SIG-M5 treated with dmso at 0.1 percent for 504 hours (cell line): ENCODE data around the gene WDR90.

Experiments used
- DNase-seq: peaks from one replicate; lab custom pipeline; 2025; ENCODE audit not compliant: unreplicated experiment; lab: John Stamatoyannopoulos, UW

WDR90 gene

GRCh38 chr16:625977-626765, 23.0 kb upstream of the WDR90 start:
- DNase-seq = no peak

DNA sequence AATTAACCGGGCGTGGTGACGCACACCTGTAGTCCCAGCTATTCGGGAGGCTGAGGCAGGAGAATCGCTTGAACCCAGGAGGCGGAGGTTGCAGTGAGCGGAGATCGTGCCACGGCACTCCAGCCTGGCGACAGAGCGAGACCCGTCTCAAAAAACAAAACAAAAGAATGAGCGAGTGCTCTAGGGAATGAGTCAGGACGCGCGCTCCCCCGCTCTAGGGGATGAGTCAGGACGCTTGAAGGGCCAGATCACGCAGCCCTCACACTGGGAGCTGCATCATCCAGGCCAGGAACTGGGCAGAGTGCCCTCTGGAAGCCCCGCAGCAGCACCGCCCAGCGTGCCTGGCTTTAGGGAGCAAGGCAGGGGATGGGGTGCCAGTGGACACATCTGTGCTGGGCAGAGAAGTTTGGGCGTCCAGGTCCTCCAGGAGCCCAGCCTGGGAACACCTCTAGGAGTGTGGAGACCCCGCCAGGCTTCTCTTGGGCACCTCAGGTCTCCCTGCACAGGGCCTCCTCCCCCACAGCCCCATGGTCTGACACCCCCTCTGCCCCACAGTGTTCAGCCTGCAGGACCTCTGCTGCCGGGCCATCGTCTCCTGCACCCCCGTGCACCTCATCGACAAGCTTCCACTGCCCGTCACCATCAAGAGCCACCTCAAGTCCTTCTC, 22.2 kb upstream of the WDR90 start:
- no peak for DNase-seq

GRCh38 chr16:627454-628239, 21.5 kb upstream of the WDR90 start:
- no peak for DNase-seq

DNA sequence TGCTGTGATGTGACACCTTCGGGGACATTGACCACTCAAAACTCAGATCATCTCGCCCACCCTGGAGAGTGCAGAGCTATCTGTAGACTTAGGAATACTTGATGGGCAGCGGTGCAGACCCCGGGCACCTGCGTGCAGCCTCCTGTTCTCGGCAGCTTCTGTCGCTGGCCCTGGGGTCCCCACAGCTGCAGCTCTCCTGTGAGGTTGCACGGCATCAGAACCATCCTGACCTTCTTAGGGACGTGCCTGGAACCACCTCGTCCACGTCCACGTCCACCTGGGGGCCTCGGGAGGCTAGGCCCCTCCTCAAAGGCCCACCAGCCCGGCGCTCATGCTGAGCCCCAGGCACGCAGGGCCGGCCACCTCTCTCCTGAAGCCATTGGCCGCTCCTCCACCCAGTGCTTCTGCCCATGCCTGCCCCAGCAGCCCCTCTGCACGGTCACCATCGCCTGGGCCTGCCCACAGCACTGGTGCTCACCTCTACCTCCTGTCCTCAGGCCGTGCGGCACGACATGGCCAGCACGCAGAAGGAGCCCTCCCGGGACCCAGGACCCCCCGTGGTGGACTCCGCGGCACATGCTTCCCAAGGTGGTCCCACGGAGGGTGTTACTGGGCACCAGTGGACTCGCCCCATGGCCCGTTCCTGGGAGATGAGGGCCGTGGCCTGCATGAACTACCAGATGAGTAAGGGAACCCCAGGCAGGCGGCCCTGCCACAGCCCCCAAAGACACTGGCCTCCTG, 20.7 kb upstream of the WDR90 start:
- no peak for DNase-seq

DNA sequence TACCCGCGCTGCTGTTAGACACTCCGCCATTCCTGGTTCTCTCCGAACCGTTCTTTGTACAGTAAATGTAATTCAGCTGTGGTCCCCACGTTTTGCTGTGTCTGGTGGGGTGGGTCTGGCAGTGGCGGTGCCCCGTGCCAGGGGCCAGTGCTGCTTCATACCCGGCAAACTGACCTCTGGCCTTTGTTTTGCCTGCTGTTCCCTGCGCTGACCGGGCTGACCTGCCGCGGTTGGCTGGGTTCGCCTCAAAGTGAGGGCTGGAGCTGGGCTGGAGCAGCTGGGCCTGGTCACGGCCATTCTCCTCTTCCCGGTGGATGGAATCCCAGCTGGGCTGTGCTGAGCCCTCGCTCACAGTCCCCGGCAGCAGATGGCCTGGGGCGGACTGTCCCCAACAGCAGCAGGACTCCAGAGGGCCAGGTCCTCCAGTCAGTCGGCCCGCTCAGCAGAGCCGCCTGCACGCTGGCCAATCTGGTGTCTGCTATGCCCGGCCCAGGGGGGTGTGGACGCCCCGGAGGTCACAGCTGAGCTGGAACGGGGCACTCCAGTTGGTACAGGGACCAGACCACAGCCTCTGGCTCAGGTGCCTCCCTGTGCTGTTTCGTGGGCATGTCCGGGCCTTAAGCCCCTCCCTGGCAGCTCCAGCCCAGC, 19.9 kb upstream of the WDR90 start:
- DNase-seq = no peak

DNA sequence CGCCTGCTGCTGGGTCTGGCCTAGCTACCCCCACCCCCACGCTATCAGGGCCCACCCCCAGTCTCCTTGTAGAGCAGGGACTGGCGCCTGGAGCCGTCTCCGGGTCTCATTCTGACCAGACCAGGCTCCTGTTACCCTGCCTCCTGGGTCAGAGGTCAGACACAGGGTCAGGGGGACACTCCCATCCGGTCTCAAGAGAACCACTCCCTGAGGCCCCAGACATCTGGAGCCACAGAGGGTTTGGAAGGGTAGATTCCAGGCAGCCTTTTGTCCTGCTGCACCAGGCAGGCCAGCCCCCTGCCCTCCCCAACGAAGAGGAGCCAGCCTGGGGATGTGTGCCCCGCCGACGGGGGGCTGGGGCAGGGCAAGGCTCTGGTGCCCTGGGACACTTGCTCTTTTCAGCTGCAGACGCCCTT, 19.3 kb upstream of the WDR90 start:
- DNase-seq = no peak

DNA sequence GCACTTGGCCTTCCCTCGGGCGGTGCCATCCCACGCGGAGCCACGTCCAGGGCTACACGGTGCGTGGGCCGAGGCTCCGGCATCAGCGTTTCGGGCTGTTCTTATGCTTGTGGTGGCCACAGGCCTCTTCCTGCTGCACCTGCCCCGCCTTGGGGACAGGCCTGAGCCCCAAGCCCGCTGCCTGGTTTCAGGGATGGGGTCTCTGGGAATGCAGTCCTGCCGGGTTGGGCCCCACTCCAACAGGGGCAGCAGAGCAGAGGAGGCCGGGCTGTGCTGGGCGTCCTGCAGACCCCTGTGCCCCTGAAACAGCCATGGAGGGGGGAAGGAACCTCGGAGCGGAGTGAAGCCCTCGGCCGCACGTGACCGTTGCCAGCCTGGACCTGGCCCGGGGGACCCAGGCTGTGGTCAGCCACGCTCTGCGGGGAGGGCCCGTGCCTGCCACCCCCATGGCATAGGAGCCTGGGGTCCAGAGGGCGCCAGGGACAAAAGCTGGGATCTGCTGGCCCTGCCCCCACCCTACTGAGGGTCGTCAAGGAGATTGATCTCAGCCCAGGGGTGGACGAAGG, 18.8 kb upstream of the WDR90 start:
- no peak for DNase-seq

- no peak for DNase-seq
Measured at GRCh38 chr16:630815-631405, 18.3 kb upstream of the WDR90 start, which contains the start of gene WFIKKN1. Gene WFIKKN1, plus strand, starts transcription at chr16:630985. Its CDS starts 269 bp downstream, at chr16:631254.

- DNase-seq = no peak
Measured at GRCh38 chr16:631808-632358, 17.3 kb upstream of the WDR90 start.

- no peak for DNase-seq
Measured at GRCh38 chr16:632486-633335, 16.5 kb upstream of the WDR90 start.

GRCh38 chr16:633336-634050, 15.7 kb upstream of the WDR90 start:
- no peak for DNase-seq

- no peak for DNase-seq
Measured at GRCh38 chr16:634051-634670, 15.0 kb upstream of the WDR90 start.

DNA sequence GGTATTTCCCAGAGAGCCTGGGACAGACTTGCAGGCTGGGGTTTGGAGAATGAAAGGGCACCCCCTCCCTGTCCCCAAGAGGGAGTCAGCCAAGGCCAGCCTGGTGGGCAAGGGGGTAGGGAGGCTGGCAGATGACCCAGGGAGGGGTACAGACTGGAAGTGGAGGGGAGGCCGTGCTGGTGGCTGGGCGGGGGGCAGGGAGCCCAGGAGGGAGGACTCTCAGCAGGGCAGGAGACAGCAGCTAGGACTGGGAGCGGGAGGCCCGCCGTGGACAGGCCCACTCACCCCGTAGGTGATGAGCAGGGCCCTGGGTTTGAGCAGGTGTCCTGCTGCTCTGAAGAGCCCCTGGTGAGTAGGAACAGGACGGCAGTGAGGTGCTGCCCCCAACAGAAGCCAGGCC, 14.2 kb upstream of the WDR90 start:
- DNase-seq = no peak

DNA sequence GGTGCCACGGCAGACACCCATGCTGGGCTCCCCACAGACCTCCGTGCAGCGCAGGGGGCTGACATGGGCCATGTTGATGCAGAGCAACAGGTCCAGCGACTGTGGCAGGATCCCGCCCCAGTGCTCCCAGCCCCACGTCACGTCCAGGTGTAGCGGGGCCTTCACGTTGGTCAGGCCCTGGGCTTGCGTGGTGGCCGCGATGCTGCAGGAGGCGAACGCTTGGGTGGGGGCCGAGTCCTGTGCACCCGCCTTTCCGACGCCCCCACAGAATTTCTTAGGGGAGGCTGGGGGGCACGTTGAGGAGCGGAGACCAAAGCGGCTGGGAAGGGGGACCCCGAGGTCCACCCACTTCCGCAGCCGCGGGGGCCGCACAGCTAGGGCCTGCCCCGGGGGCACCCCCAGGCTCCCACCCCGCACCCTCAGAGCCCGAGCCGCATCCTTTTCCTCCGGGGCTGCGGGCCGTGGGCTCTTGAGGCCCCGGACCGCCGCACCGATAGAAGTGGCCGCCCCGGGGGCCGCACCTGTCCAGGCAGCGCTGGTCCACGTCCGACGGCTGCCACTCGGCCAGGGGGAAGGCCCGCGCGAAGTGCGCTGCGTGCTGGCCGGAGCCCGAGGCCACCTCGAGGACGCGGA, 13.5 kb upstream of the WDR90 start:
- DNase-seq = no peak

- peak; percentile 94 for DNase-seq
Measured at GRCh38 chr16:636206-637080, 12.7 kb upstream of the WDR90 start, which contains the start of gene METTL26. Gene METTL26, minus strand, starts transcription at chr16:636305. Its CDS starts 15 bp downstream, at chr16:636290.
